OCI-LY3 (cell line): ENCODE data around the gene RNU1-2.

Experiments
- EZH2phosphoT487 ChIP-seq: fragments of 200-600 bp; shearing (Covaris generic); IDR thresholded peaks from 2 replicates; pipeline ENCODE4 v1.6.1; 2018; ENCODE audit warnings: antibody characterized with exemption, mixed run types, low read depth
- TF ChIP-seq, protein P1 (sequence below): fragments of 200-600, 300-600 bp; sonication (generic); IDR thresholded peaks from 2 replicates; pipeline ENCODE4 v1.5.1; 2014; ENCODE audit warnings: antibody characterized with exemption, low read length, low read depth

DNA sequence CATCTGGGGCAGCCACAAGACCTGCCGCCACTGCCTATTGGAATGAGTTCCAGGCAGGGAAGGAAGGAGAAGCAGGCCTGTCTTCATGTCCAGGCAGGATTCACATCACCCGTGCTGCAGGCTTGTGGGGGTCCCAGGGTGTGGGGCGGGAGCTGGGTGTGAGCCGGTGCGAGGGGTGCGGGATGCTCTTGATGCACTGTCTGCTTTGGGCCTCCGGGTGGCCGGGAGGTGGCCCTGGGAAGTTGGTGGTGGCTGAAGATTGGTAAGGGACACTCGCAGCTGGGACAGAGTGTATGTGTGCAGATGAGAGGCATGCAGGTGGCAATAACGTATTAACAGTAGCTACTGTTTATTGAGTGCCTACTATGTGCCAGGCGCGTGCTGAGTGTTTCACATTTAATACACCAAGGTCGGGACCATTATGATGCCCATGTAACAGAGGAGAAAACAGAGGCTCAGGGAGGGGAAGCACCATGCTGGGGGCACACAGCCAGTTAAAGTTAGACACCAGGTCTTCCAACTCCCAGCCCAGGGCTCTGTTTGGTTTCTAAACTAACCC is 29.2 kb downstream of the RNU1-2 start:
- TF ChIP-seq, protein P1, sequence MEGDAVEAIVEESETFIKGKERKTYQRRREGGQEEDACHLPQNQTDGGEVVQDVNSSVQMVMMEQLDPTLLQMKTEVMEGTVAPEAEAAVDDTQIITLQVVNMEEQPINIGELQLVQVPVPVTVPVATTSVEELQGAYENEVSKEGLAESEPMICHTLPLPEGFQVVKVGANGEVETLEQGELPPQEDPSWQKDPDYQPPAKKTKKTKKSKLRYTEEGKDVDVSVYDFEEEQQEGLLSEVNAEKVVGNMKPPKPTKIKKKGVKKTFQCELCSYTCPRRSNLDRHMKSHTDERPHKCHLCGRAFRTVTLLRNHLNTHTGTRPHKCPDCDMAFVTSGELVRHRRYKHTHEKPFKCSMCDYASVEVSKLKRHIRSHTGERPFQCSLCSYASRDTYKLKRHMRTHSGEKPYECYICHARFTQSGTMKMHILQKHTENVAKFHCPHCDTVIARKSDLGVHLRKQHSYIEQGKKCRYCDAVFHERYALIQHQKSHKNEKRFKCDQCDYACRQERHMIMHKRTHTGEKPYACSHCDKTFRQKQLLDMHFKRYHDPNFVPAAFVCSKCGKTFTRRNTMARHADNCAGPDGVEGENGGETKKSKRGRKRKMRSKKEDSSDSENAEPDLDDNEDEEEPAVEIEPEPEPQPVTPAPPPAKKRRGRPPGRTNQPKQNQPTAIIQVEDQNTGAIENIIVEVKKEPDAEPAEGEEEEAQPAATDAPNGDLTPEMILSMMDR, result no peak
- TF ChIP-seq EZH2phosphoT487, result no peak
